Endothelial cell of umbilical vein (primary cell): ENCODE measurements around the gene GM2A. TPM values are rescaled to one million over a fixed set of nuclear protein-coding genes. Genes with fewer than 3 reads are reported as not detected.

ENCODE experiments used
- BruUV-seq: library from RNA; stranded (reverse); fragments of 400-500 nt; replicated peaks from 2 replicates; lab custom pipeline; 2021; lab: Mats Ljungman, UMichigan
- CTCF ChIA-PET: fragments of 300-600, 350-600 bp; sonication (Branson Sonifier 250); formaldehyde crosslinking; loops from one replicate; lab custom pipeline; 2021; ENCODE audit warnings: antibody characterized with exemption, inconsistent platforms; lab: Charles Lee
- POLR2A ChIA-PET: fragments of 300-600, 350-600 bp; sonication (Branson Sonifier 250); formaldehyde crosslinking; loops from one replicate; lab custom pipeline; 2021; ENCODE audit warnings: antibody characterized with exemption, inconsistent platforms; lab: Charles Lee
- DNase-seq: peaks from one replicate; pipeline ENCODE4 v3.0.0-alpha.2; 2011; ENCODE audit warnings: low read depth, low spot score
- FAIRE-seq: peaks from 2 replicates; lab custom pipeline; 2011; peaks lifted over from hg19 to GRCh38; lab: Jason Lieb, UNC
- H2AFZ ChIP-seq: 2 replicates; pipeline ENCODE4 v1.6.0; 2012; ENCODE audit warnings: low read depth, low read length, control low read depth, inconsistent platforms
- H3K27ac ChIP-seq: 2 replicates; pipeline ENCODE4 v1.5.1; 2011; ENCODE audit warnings: low read depth, mild to moderate bottlenecking, control low read depth, low read length, moderate library complexity; ENCODE audit not compliant: insufficient read depth
- H3K27me3 ChIP-seq, 2 experiments: 2 replicates each; pipeline versions ENCODE4 v1.6.0 to v1.6.1; 2011; ENCODE audit warnings: low read length in 2 of 2, mixed read lengths in 1 of 2; ENCODE audit not compliant: control insufficient read depth in 2 of 2, insufficient read depth in 2 of 2
- H3K36me3 ChIP-seq, 2 experiments: 2 replicates in 1 of 2; 3 replicates in 1 of 2; pipeline ENCODE4 v1.5.1; 2011; ENCODE audit warnings: low read length in 2 of 2, mild to moderate bottlenecking in 1 of 2, moderate library complexity in 1 of 2; ENCODE audit not compliant: control insufficient read depth in 2 of 2, insufficient read depth in 2 of 2; ENCODE audit errors: extremely low read depth in 1 of 2
- H3K4me1 ChIP-seq: 3 replicates; pipeline ENCODE4 v1.5.1; 2011; ENCODE audit warnings: mild to moderate bottlenecking, low read length; ENCODE audit not compliant: control insufficient read depth, insufficient read depth; ENCODE audit errors: extremely low read depth
- H3K4me2 ChIP-seq: 2 replicates; pipeline ENCODE4 v1.6.1; 2011; ENCODE audit warnings: low read length, control low read depth, mixed read lengths; ENCODE audit not compliant: insufficient read depth
- H3K4me3 ChIP-seq, 3 experiments: fragments of 200-600 bp in 1 of 3; sonication (generic), shearing (Covaris generic) in 1 of 3; replicated peaks in 1 of 3; 2 replicates each; pipeline ENCODE4 v1.5.1; 2011 to 2016; ENCODE audit warnings: control low read depth in 3 of 3, low read length in 3 of 3, mild to moderate bottlenecking in 2 of 3, inconsistent platforms in 1 of 3, low read depth in 1 of 3, moderate library complexity in 1 of 3; ENCODE audit not compliant: insufficient read depth in 1 of 3
- H3K79me2 ChIP-seq: 2 replicates; pipeline ENCODE4 v1.6.0; 2012; ENCODE audit warnings: low read length, inconsistent platforms; ENCODE audit not compliant: control insufficient read depth, insufficient read depth
- H3K9ac ChIP-seq: replicated peaks from 2 replicates; pipeline ENCODE3; 2011; ENCODE audit warnings: low read length, control low read depth; ENCODE audit not compliant: insufficient read depth; ENCODE audit errors: extremely low read depth
- H3K9me1 ChIP-seq: replicated peaks from 3 replicates; pipeline ENCODE4 v1.6.0; 2011; ENCODE audit warnings: mild to moderate bottlenecking, low read length; ENCODE audit not compliant: control insufficient read depth, insufficient read depth; ENCODE audit errors: extremely low read depth
- H3K9me3 ChIP-seq: replicated peaks from 2 replicates; pipeline ENCODE4 v1.5.1; 2012; ENCODE audit warnings: low read length, inconsistent platforms; ENCODE audit not compliant: control insufficient read depth, insufficient read depth
- H4K20me1 ChIP-seq: replicated peaks from 2 replicates; pipeline ENCODE3; 2011; ENCODE audit warnings: mild to moderate bottlenecking, low read length; ENCODE audit not compliant: control insufficient read depth, insufficient read depth; ENCODE audit errors: extremely low read depth
- EZH2 ChIP-seq: IDR thresholded peaks from 2 replicates; pipeline ENCODE4 v1.6.1; 2012; ENCODE audit warnings: borderline replicate concordance, low read depth, mild to moderate bottlenecking, moderate library complexity, low read length, inconsistent platforms; ENCODE audit not compliant: severe bottlenecking
- FOS ChIP-seq: IDR thresholded peaks from 2 replicates; pipeline ENCODE4 v1.6.1; 2011; ENCODE audit warnings: mild to moderate bottlenecking, low read length, moderate library complexity, borderline replicate concordance; ENCODE audit not compliant: insufficient read depth
- GATA2 ChIP-seq: IDR thresholded peaks from 2 replicates; pipeline ENCODE4 v1.7.0; 2011; ENCODE audit warnings: low read depth, mild to moderate bottlenecking, moderate library complexity, mixed read lengths, low read length; ENCODE audit not compliant: insufficient read length, insufficient read depth
- JUN ChIP-seq: IDR thresholded peaks from 2 replicates; pipeline ENCODE4 v1.6.1; 2011; ENCODE audit warnings: borderline replicate concordance, low read depth; ENCODE audit not compliant: insufficient read length, insufficient read depth
- MYC ChIP-seq: IDR thresholded peaks from one replicate; pipeline ENCODE4 v1.6.1; 2011; ENCODE audit warnings: mild to moderate bottlenecking, low read depth, low read length
- POLR2A ChIP-seq: IDR thresholded peaks from 2 replicates; pipeline ENCODE4 v1.6.1; 2012; ENCODE audit warnings: low read depth, mild to moderate bottlenecking, control low read depth, low read length
- POLR2AphosphoS5 ChIP-seq: IDR thresholded peaks from 2 replicates; pipeline ENCODE4 v1.6.1; 2012; ENCODE audit warnings: low read depth, mild to moderate bottlenecking, control low read depth, low read length, moderate library complexity; ENCODE audit not compliant: insufficient read depth
- dilution Hi-C: fragments of 300-500 bp; cut with MboI; formaldehyde crosslinking; loops from one replicate; pipeline ENCODE4 v1.15.0; 2019; ENCODE audit warnings: low sequenced_read_pairs; ENCODE audit not compliant: extremely low pct_ligation_motif_present
- intact Hi-C: fragments of 100-400 bp; cut with micrococcal nuclease; formaldehyde crosslinking; loops from one replicate; pipeline ENCODE4 v1.10.0; 2022
- polyA plus RNA-seq, 4 experiments: library from polyadenylated mRNA; depleted of rRNA in 3 of 4; stranded (reverse) in 3 of 4; unstranded in 1 of 4; fragments of >200 nt; gene quantifications; 2 replicates each; pipeline versions ENCODE4 v1.2.1 to v1.2.3, GENCODE V29; 2011 to 2012; ENCODE audit warnings: missing spikeins in 1 of 4
- total RNA-seq: library from RNA; stranded (reverse); gene quantifications from 2 replicates; pipeline ENCODE4 v1.2.3, GENCODE V29; 2021
- TF ChIP-seq, protein P1 (sequence below): IDR thresholded peaks from 2 replicates; pipeline ENCODE4 v1.6.1; 2011; ENCODE audit not compliant: insufficient read depth, insufficient read length
- TF ChIP-seq, protein P2 (sequence below), 2 donors: IDR thresholded peaks; 1 replicate in 1 of 2; 2 replicates in 1 of 2; pipeline ENCODE4 v1.5.1; 2011; ENCODE audit warnings: low read length in 2 of 2, mild to moderate bottlenecking in 2 of 2, moderate library complexity in 2 of 2, control low read depth in 1 of 2, inconsistent platforms in 1 of 2, low read depth in 1 of 2; ENCODE audit not compliant: insufficient read depth in 1 of 2; ENCODE audit errors: extremely low read depth in 1 of 2

Gene GM2A
- total and polyA plus RNA-seq, 2 donors (not counting 3 experiments of a cell fraction or from before 2014, with no cell fraction given), result 14.0 to 21.2 TPM

DNA sequence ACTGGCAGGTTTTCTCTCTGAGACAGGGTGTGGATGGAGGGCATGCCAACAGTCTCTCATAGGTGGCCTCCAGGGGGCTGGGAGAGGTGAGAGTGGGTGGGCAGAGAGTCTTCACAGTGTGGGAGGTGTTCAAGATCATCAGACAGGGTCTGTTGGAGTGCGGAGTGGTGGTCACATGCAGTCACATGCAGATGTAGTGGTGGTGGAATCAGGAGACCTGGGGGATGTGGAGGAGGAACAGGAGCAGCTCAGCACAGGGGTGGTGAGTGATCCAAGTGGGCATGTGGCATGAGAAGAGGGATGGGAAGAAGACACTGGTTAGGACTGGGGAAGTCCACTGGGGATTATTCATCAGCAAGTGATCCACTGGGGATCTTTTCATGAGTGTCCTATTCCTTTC, 5.8 kb downstream of the GM2A start:
- dilution Hi-C loops, result no loop called here

More for the DNA sequence above, 5.8 kb downstream of the GM2A start:
- H3K4me2 ChIP-seq, result no peak overlapping the region
- no peaks in the 10 kb centered on the region for H3K27me3 ChIP-seq
- no peak overlapping the region for H2AFZ ChIP-seq
- H3K9me3 ChIP-seq, result no peaks in the 10 kb centered on the region
- FAIRE-seq, result no peak
- no peaks in the 10 kb centered on the region for H3K79me2 ChIP-seq
- ChIA-PET CTCF (no interaction called here), POLR2A (no interaction called here)
- no peaks in the 10 kb centered on the region for H4K20me1 ChIP-seq
- H3K4me1 ChIP-seq, result peaks cover under 1% of the 10 kb centered on the region
- H3K9me1 ChIP-seq, result no peaks in the 10 kb centered on the region
- DNase-seq, result no peak
- H3K27ac ChIP-seq, result no peak overlapping the region
- no peaks in the 10 kb centered on the region for H3K36me3 ChIP-seq
- TF ChIP-seq POLR2A, result no peak
- TF ChIP-seq, protein P1, sequence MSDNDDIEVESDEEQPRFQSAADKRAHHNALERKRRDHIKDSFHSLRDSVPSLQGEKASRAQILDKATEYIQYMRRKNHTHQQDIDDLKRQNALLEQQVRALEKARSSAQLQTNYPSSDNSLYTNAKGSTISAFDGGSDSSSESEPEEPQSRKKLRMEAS, result no peak
- no peak for TF ChIP-seq MYC
- TF ChIP-seq POLR2AphosphoS5, result no peak
- TF ChIP-seq JUN, result no peak
- no peak for TF ChIP-seq FOS
- TF ChIP-seq GATA2, result no peak
- no peak for TF ChIP-seq EZH2
- TF ChIP-seq, protein P2, sequence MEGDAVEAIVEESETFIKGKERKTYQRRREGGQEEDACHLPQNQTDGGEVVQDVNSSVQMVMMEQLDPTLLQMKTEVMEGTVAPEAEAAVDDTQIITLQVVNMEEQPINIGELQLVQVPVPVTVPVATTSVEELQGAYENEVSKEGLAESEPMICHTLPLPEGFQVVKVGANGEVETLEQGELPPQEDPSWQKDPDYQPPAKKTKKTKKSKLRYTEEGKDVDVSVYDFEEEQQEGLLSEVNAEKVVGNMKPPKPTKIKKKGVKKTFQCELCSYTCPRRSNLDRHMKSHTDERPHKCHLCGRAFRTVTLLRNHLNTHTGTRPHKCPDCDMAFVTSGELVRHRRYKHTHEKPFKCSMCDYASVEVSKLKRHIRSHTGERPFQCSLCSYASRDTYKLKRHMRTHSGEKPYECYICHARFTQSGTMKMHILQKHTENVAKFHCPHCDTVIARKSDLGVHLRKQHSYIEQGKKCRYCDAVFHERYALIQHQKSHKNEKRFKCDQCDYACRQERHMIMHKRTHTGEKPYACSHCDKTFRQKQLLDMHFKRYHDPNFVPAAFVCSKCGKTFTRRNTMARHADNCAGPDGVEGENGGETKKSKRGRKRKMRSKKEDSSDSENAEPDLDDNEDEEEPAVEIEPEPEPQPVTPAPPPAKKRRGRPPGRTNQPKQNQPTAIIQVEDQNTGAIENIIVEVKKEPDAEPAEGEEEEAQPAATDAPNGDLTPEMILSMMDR (IDR thresholded peaks at IDR 0.05; ENCODE audit: extremely low read depth in 1 of 2, insufficient read depth in 1 of 2, low read depth in 1 of 2, low read length in 2 of 2), result no peak
- H3K4me3 ChIP-seq, result no peak overlapping the region
- no peak overlapping the region for H3K9ac ChIP-seq
- intact Hi-C loops, result loop anchor here (10.0 kb wide), 1 partner anchor 516 kb away; the partner anchor contains the start of gene G3BP1
- no TSS peak for BruUV-seq
